Naive thymus-derived CD8-positive, alpha-beta T cell (primary cell): Measurements from ENCODE around the gene RBM33. TPM values are rescaled to one million over a fixed set of nuclear protein-coding genes. Genes with fewer than 3 reads are reported as not detected.

Experiments used
- ATAC-seq, 2 donors: fragments of 150-1000 bp; cut with Tn5 transposase in 1 of 2; sonication (Bioruptor Pico), chemical (Tn5 transposase) in 1 of 2; 1 replicate in 1 of 2; 2 replicates in 1 of 2; pipeline ENCODE4 v1.10.0; 2021; ENCODE audit warnings: mild to moderate bottlenecking in 2 of 2, moderate library complexity in 2 of 2
- POLR2A ChIA-PET: fragments of 350-600 bp; sonication (Branson Sonifier 250); formaldehyde crosslinking; loops from one replicate; lab custom pipeline; 2021; ENCODE audit warnings: antibody characterized with exemption; lab: Charles Lee
- DNase-seq, 10 donors: peaks; one replicate each; pipeline versions ENCODE4 v3.0.0 to v3.0.0-alpha.2; 2020 to 2022
- H3K27ac Mint-ChIP-seq, 10 donors: one replicate each; pipeline ENCODE4 v1.8.0; 2020 to 2022; ENCODE audit warnings: mild to moderate bottlenecking in 10 of 10, mixed read lengths in 10 of 10, moderate library complexity in 4 of 10, inconsistent platforms in 1 of 10
- H3K27me3 Mint-ChIP-seq, 5 donors: one replicate each; pipeline ENCODE4 v1.8.0; 2021 to 2022; ENCODE audit warnings: mixed read lengths in 5 of 5
- H3K36me3 Mint-ChIP-seq, 3 donors: one replicate each; pipeline ENCODE4 v1.8.0; 2020 to 2022; ENCODE audit warnings: mixed read lengths in 3 of 3, mild to moderate bottlenecking in 2 of 3, inconsistent platforms in 1 of 3
- H3K4me1 Mint-ChIP-seq, 4 donors: one replicate each; pipeline ENCODE4 v1.8.0; 2021 to 2022; ENCODE audit warnings: mixed read lengths in 4 of 4
- H3K4me3 Mint-ChIP-seq, 10 donors: one replicate each; pipeline ENCODE4 v1.8.0; 2020 to 2022; ENCODE audit warnings: mild to moderate bottlenecking in 10 of 10, mixed read lengths in 10 of 10, moderate library complexity in 6 of 10, inconsistent platforms in 1 of 10
- H3K9me3 Mint-ChIP-seq, 9 donors: one replicate each; pipeline ENCODE4 v1.8.0; 2020 to 2022; ENCODE audit warnings: mixed read lengths in 9 of 9, mild to moderate bottlenecking in 3 of 9, inconsistent platforms in 1 of 9, moderate library complexity in 1 of 9
- polyA plus RNA-seq, 3 donors: library from polyadenylated mRNA; unstranded; fragments of 300-500 nt; fragmentation: Illumina TruSeq; gene quantifications; one replicate each; pipeline ENCODE4 v1.2.3, GENCODE V29; 2021
- total RNA-seq, 8 experiments: library from RNA in 2 of 8; stranded (reverse) in 2 of 8; gene quantifications; one replicate each; pipeline ENCODE4 v1.2.3 and lab custom pipeline; 2021 to 2026

The RBM33 gene
- total and polyA plus RNA-seq, 5 experiments from 2014 or later: 35.3 to 173 (median 65.3) TPM

GRCh38 chr7:155770241-155770640 lies 125.8 kb downstream of the RBM33 start:
- peaks cover 0 to 93% (median 32%) of the 10 kb centered on the region in 3 donors for H3K36me3 Mint-ChIP-seq
- peaks cover 4 to 15% (median 11%) of the 10 kb centered on the region in 4 donors for H3K4me1 Mint-ChIP-seq
- H3K27ac Mint-ChIP-seq: no peak overlapping the region
- no peak overlapping the region for H3K4me3 Mint-ChIP-seq
- H3K9me3 Mint-ChIP-seq: no peaks in the 10 kb centered on the region
- ATAC-seq (no peak), DNase-seq (no peak)
- H3K27me3 Mint-ChIP-seq: no peaks in the 10 kb centered on the region
- POLR2A ChIA-PET: no interaction called here

GRCh38 chr7:155773531-155773930 lies 129.1 kb downstream of the RBM33 start:
- peaks cover 0 to 12% (median 6%) of the 10 kb centered on the region in 4 donors for H3K4me1 Mint-ChIP-seq
- H3K9me3 Mint-ChIP-seq: no peaks in the 10 kb centered on the region
- no peak overlapping the region for H3K27ac Mint-ChIP-seq
- no peaks in the 10 kb centered on the region for H3K27me3 Mint-ChIP-seq
- no peak overlapping the region for H3K4me3 Mint-ChIP-seq
- ATAC-seq: no peak
- H3K36me3 Mint-ChIP-seq: peaks cover 0 to 96% (median 38%) of the 10 kb centered on the region in 3 donors
- POLR2A ChIA-PET: interaction anchor here (0.6 kb wide), 1 partner anchor 129 kb away, joined by 4 read pairs; the partner anchor contains the start of gene RBM33
- no peak for DNase-seq

- POLR2A ChIA-PET: no interaction called here
- Mint-ChIP-seq H3K9me3 (no peaks in the 10 kb centered on the region), H3K27me3 (no peaks in the 10 kb centered on the region), H3K27ac (peak overlapping the region in 1 of 10 donors; percentile 15), H3K4me1 (peaks cover 0 to 9% (median 3%) of the 10 kb centered on the region in 4 donors), H3K36me3 (peaks cover 0 to 96% (median 32%) of the 10 kb centered on the region in 3 donors), H3K4me3 (no peak overlapping the region)
- no peak for DNase-seq
- ATAC-seq: no peak
Measured at GRCh38 chr7:155774947-155775346, 130.5 kb downstream of the RBM33 start.

- POLR2A ChIA-PET: no interaction called here
- no peaks in the 10 kb centered on the region for H3K27me3 Mint-ChIP-seq
- H3K9me3 Mint-ChIP-seq: no peaks in the 10 kb centered on the region
- H3K36me3 Mint-ChIP-seq: peaks cover 0 to 96% (median 28%) of the 10 kb centered on the region in 3 donors
- ATAC-seq: no peak
- H3K4me3 Mint-ChIP-seq: no peak overlapping the region
- no peak for DNase-seq
- H3K27ac Mint-ChIP-seq: no peak overlapping the region
- peaks cover 0 to 9% (median 3%) of the 10 kb centered on the region in 4 donors for H3K4me1 Mint-ChIP-seq
Measured at GRCh38 chr7:155775691-155776090, 131.2 kb downstream of the RBM33 start.

GRCh38 chr7:155776606-155777005 lies 132.1 kb downstream of the RBM33 start:
- H3K36me3 Mint-ChIP-seq: peaks cover 0 to 98% (median 28%) of the 10 kb centered on the region in 3 donors
- no peaks in the 10 kb centered on the region for H3K27me3 Mint-ChIP-seq
- POLR2A ChIA-PET: no interaction called here
- DNase-seq: no peak
- H3K9me3 Mint-ChIP-seq: no peaks in the 10 kb centered on the region
- no peak overlapping the region for H3K27ac Mint-ChIP-seq
- no peak overlapping the region for H3K4me3 Mint-ChIP-seq
- ATAC-seq: no peak
- peaks cover 0 to 6% (median 3%) of the 10 kb centered on the region in 4 donors for H3K4me1 Mint-ChIP-seq

GRCh38 chr7:155778349-155778748 lies 133.9 kb downstream of the RBM33 start:
- H3K4me3 Mint-ChIP-seq: peak overlapping the region in 1 of 10 donors; percentile 38
- H3K27me3 Mint-ChIP-seq: no peaks in the 10 kb centered on the region
- no peak for ATAC-seq
- peaks cover 0 to 6% (median 3%) of the 10 kb centered on the region in 4 donors for H3K4me1 Mint-ChIP-seq
- peak overlapping the region in 3 of 10 donors; percentile 14 to 31 (median 28) for H3K27ac Mint-ChIP-seq
- POLR2A ChIA-PET: interaction anchor here (0.6 kb wide), 1 partner anchor 40 kb away, joined by 4 read pairs; no protein-coding TSS in a partner anchor
- H3K36me3 Mint-ChIP-seq: peaks cover 0 to 98% (median 33%) of the 10 kb centered on the region in 3 donors
- no peak for DNase-seq
- H3K9me3 Mint-ChIP-seq: no peaks in the 10 kb centered on the region

GRCh38 chr7:155780884-155781283 lies 136.4 kb downstream of the RBM33 start:
- no peak overlapping the region for H3K27ac Mint-ChIP-seq
- H3K9me3 Mint-ChIP-seq: no peaks in the 10 kb centered on the region

GRCh38 chr7:155781433-155781832 lies 137.0 kb downstream of the RBM33 start:
- H3K27me3 Mint-ChIP-seq: peaks cover 0 to 5% (median 3%) of the 10 kb centered on the region in 5 donors
- H3K27ac Mint-ChIP-seq: peak overlapping the region in 1 of 10 donors; percentile 66
- ATAC-seq (no peak), DNase-seq (no peak)
- H3K9me3 Mint-ChIP-seq: no peaks in the 10 kb centered on the region
- H3K4me1 Mint-ChIP-seq: peaks cover 3 to 6% (median 5%) of the 10 kb centered on the region in 4 donors
- peaks cover 0 to 91% (median 12%) of the 10 kb centered on the region in 3 donors for H3K36me3 Mint-ChIP-seq
- POLR2A ChIA-PET: interaction anchor here (0.7 kb wide), 1 partner anchor 137 kb away, joined by 3 read pairs; the partner anchor contains the start of gene RBM33
- H3K4me3 Mint-ChIP-seq: no peak overlapping the region

More at GRCh38 chr7:155780884-155781283, 136.4 kb downstream of the RBM33 start:
- DNase-seq (no peak), ATAC-seq (no peak)
- H3K36me3 Mint-ChIP-seq: peaks cover 0 to 92% (median 16%) of the 10 kb centered on the region in 3 donors
- peaks cover 0 to under 1% (median 0%) of the 10 kb centered on the region in 5 donors for H3K27me3 Mint-ChIP-seq
- peaks cover 0 to 6% (median 3%) of the 10 kb centered on the region in 4 donors for H3K4me1 Mint-ChIP-seq
- POLR2A ChIA-PET: interaction anchor here (0.7 kb wide), 1 partner anchor 136 kb away, joined by 3 read pairs; the partner anchor contains the start of gene RBM33
- H3K4me3 Mint-ChIP-seq: no peak overlapping the region

- Mint-ChIP-seq H3K36me3 (peaks cover 0 to 82% (median 9%) of the 10 kb centered on the region in 3 donors), H3K27me3 (peaks cover 0 to 5% (median 3%) of the 10 kb centered on the region in 5 donors), H3K27ac (peak overlapping the region in 1 of 10 donors; percentile 45), H3K4me3 (no peak overlapping the region), H3K9me3 (no peaks in the 10 kb centered on the region), H3K4me1 (peaks cover 5 to 8% (median 6%) of the 10 kb centered on the region in 4 donors)
- DNase-seq (no peak), ATAC-seq (no peak)
- POLR2A ChIA-PET: no interaction called here
Measured at GRCh38 chr7:155782466-155782865, 138.0 kb downstream of the RBM33 start.

- POLR2A ChIA-PET: no interaction called here
- H3K9me3 Mint-ChIP-seq: no peaks in the 10 kb centered on the region
- H3K36me3 Mint-ChIP-seq: peaks cover 0 to 56% (median 7%) of the 10 kb centered on the region in 3 donors
- DNase-seq (no peak), ATAC-seq (no peak)
- peaks cover 6 to 14% (median 9%) of the 10 kb centered on the region in 5 donors for H3K27me3 Mint-ChIP-seq
- H3K4me1 Mint-ChIP-seq: peaks cover 4 to 16% (median 9%) of the 10 kb centered on the region in 4 donors
- H3K4me3 Mint-ChIP-seq: no peak overlapping the region
- H3K27ac Mint-ChIP-seq: no peak overlapping the region
Measured at GRCh38 chr7:155785536-155785935, 141.1 kb downstream of the RBM33 start.

- peaks cover 6 to 14% (median 9%) of the 10 kb centered on the region in 5 donors for H3K27me3 Mint-ChIP-seq
- peaks cover 4 to 16% (median 9%) of the 10 kb centered on the region in 4 donors for H3K4me1 Mint-ChIP-seq
- peak in 1 of 10 donors; percentile 46 for DNase-seq
- peak overlapping the region in 1 of 10 donors; percentile 56 for H3K27ac Mint-ChIP-seq
- no peaks in the 10 kb centered on the region for H3K9me3 Mint-ChIP-seq
- peaks cover 0 to 46% (median 5%) of the 10 kb centered on the region in 3 donors for H3K36me3 Mint-ChIP-seq
- no peak for ATAC-seq
- peak overlapping the region in 2 of 10 donors; percentile 11 to 15 for H3K4me3 Mint-ChIP-seq
- POLR2A ChIA-PET: no interaction called here
Measured at GRCh38 chr7:155786491-155786890, 142.0 kb downstream of the RBM33 start.

- peak in 1 of 2 donors; percentile 38 for ATAC-seq
- no peaks in the 10 kb centered on the region for H3K9me3 Mint-ChIP-seq
- no peak overlapping the region for H3K27ac Mint-ChIP-seq
- DNase-seq: peak in 1 of 10 donors; percentile 28
- H3K4me3 Mint-ChIP-seq: peak overlapping the region in 5 of 10 donors; percentile 42 to 77 (median 64)
- peaks cover 6 to 14% (median 9%) of the 10 kb centered on the region in 5 donors for H3K27me3 Mint-ChIP-seq
- H3K4me1 Mint-ChIP-seq: peaks cover 4 to 16% (median 9%) of the 10 kb centered on the region in 4 donors
- POLR2A ChIA-PET: no interaction called here
- H3K36me3 Mint-ChIP-seq: peaks cover 0 to 38% (median 3%) of the 10 kb centered on the region in 3 donors
Measured at GRCh38 chr7:155787171-155787851, 142.8 kb downstream of the RBM33 start.

- H3K4me1 Mint-ChIP-seq: peaks cover 4 to 16% (median 9%) of the 10 kb centered on the region in 4 donors
- POLR2A ChIA-PET: no interaction called here
- H3K9me3 Mint-ChIP-seq: no peaks in the 10 kb centered on the region
- DNase-seq (peak in 1 of 10 donors; percentile 15), ATAC-seq (no peak)
- H3K27ac Mint-ChIP-seq: no peak overlapping the region
- peaks cover 0 to 27% (median 0%) of the 10 kb centered on the region in 3 donors for H3K36me3 Mint-ChIP-seq
- H3K27me3 Mint-ChIP-seq: peaks cover 6 to 14% (median 9%) of the 10 kb centered on the region in 5 donors
- no peak overlapping the region for H3K4me3 Mint-ChIP-seq
Measured at GRCh38 chr7:155788616-155789000, 144.1 kb downstream of the RBM33 start.
